HG03108 (cell line): ENCODE measurements around the gene KCNB1.

ENCODE experiments used
- ATAC-seq: cut with Tn5 transposase; IDR thresholded peaks from one replicate; pipeline ENCODE4 v1.9.1; 2021; ENCODE audit warnings: moderate library complexity; ENCODE audit not compliant: unreplicated experiment

Gene KCNB1

DNA sequence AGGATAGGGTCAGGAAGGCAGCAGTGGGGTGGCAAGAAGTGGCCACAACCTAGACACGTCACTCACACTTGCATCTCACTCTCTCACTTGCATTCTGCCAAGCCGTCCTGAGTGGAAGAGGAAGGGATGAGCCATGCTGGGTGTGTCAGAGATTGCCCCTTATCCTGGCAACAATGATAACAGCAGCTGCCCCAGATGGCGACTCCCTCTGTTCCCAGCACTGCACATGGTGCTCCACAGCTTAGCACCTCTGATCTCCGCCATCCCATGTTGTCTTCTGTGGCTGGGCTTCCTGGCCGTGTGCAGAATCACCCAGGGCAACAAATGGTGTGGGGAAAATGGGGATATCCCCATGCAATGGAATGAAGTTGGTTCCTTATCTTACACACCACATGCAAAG is 11.1 kb downstream of the KCNB1 start:
- ATAC-seq, result no peak

DNA sequence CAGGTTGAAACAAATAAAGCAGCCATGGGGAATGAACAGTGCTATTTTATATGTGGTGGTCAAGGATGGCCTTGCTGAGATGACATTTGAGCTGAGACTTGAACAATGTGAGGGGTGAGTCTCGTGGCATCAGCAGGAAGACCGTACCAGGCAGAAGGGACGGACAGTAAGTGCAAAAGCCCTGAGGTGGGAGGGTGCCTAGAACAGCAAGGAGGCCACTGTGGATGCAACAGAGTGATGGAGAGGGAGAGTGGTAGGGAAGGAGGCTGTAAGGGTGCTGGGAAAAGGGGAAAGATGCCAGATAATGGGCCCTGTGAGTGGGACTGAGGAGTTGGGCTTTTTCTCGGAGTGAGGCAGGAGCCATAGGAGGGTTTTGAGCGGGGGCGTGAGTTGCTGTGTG is 11.5 kb downstream of the KCNB1 start:
- ATAC-seq, result no peak

DNA sequence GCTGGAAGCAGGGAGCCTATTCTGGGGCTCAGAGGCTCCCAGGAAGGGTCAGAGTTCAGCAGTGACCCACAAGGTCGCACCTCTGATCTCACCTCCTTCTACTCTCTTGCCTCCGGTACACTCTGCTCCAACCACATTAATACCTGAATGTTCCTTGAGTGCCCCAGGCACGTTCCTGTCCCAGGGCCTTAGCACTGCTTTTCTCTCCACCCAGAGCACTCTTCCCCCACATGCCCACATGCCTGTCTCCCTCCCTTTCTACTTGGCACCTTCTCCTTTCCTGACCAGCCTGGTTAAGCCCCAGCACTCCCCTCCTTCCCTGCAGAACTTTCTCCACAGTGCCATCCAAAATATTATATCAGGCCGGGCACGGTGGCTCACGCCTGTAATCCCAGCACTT is 13.4 kb downstream of the KCNB1 start:
- ATAC-seq, result no peak

DNA sequence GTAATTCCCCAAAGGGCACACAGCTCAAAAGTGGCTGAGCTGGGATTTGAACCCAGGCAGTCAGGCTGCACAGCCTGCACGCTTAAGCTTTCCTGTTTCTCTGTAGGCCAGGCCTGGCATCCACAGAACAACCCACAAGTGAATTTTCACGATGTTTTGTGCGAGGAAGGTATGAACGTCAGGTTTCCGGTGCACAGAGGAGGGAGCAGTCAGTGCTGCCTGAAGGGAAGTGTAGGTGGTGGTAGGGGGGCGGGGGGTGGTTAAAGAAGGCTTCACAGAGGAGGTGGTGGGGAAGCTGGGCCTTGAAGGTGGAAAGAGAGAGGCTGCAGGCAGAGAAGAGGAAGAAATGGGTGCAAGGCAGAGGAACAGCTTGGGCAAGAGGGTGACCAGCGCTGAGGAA is 14.1 kb downstream of the KCNB1 start:
- no peak for ATAC-seq

DNA sequence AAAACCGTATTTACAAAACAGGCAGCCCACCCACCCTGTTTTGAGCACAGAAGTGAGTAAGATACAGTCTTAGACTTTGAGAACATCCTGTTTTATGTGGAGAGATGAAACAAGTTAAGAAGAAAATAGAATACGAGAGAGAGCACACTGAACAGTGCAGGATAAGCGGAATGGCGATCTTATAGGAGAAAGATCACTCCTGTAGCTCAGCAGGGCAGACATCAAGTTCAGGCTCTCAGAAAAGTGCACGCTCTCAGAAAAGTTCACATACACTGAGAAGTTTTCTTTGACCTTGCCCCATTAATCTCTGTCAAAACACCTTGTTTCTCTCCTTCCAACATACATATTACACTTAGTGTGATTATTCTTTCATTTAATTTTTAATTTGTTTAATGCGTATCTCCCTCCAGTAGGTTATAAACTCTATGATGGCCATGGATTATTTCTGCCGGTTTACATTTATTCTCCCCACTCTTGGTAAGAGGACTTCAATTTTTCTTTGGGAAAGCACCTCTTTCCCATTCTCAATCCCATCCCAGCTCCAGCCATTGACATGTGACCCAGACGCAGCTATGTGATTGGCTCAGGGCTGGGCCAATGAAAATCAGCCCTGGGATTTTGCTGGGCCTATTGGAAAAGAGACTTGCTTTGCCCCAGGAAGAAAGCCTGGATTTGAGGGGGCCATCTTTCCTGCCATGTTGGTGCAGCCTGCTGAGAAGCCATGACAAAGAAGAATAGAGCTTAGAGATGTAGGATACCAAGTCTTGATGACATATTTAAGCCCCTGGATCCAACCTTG is 16.2 kb downstream of the KCNB1 start:
- ATAC-seq, result no peak

DNA sequence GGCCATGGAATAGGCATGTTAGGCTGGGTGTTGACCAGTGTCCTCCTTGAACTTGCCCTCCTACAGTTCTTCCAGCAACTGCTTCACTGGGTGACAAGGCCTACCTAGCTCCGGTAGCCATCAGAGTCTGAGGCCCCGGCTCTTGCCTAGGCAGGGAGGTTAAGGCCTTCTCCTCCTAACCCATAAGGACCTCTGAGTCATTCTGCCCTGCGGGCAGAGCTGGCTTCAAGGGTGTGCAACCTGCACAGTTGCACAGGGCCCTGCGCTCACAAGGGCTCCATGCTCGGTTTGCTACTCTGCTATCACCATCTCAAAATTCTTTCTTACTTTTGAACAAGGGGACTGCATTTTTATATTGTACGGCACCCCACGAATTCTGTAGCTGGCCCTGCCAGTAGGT is 17.9 kb downstream of the KCNB1 start:
- ATAC-seq, result no peak

DNA sequence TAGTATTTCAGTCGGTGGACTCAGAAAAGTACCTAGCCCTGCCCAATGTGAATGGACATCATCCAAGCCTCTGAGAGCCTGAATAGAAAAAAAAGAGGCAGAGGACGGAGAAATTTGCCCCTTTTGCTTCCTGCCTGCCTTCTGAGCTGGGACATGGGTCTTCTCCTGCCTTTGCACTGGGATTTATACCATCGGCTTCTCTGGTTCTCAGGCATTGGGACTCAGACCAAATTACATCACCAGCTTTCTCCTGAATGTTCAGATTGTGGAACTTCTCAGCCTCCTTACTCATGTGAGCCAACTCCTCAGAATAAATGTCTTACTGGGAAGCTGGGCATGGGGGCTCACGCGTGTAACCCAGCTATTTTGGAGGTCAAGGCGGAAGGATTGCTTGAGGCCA is 19.8 kb downstream of the KCNB1 start:
- ATAC-seq, result no peak

DNA sequence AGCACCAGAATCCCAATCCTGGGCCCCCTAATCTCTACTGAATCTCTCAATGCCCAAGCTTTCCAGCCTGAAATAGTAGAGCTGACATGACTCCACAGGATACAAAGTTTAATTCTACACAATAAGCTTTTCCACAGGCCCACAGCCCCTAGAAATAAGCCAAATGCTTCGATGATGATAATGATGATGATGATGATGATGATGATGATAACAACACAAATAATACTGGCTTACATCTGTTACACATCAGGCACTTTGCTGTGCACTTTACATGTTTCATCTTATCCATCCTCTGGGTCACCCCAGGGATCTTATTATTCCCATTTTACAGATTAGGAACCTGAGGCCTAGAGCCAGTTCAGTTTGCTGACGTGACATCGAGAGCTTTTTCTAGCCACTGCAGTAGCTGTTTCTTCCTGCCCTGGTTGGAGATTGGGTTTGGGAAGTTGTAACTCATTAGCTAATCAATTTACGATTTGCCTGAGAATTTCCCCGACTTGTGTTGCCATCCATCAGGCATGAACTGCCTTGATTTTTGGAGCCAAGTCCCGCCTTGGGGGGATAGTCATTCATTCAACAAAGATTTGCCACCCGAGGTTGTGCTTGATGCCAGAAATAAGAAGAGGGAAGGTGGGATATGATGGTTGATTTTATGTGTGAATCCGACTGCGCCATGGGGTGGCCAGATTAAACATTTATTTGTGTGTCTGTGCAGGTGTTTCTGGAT is 20.4 kb downstream of the KCNB1 start:
- ATAC-seq, result no peak

DNA sequence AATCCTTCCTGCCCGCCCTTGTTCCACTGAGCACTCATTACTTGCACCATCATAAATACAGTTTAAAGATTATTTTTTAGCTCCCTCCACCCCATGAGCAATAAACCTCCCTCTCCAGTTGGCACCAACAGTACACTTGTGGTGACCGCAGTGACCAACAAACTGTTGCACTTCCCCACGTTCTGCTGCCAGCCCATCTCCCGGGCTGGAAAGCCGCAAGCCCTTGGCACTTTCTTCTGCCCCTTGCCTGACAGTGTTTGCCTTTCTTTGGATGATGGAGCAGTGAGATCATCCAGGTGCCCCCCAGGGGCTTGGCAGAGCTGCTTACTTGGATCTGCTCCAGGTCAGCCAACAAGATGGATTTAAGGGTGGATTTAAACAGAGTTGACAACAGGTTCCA is 21.6 kb downstream of the KCNB1 start:
- no peak for ATAC-seq

DNA sequence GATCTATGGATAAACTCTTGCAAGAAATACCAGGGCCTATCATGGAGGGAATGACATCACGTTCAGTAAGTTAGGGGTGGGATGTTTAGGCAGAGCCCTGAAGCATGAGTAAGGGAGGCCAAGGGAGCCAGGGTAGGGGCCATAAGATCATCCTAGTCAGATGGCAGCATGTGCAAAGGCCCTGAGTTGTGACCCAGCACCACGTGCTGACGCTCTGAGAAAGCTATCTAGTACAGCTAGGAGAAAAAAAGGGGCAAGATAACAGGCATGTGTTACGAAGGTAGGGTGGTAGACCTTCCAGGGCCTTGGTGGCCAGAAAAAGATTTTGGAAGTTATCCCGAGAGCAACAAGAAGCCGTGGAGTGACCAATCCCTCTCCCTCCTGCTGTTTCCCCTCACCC is 22.3 kb downstream of the KCNB1 start:
- ATAC-seq, result no peak

DNA sequence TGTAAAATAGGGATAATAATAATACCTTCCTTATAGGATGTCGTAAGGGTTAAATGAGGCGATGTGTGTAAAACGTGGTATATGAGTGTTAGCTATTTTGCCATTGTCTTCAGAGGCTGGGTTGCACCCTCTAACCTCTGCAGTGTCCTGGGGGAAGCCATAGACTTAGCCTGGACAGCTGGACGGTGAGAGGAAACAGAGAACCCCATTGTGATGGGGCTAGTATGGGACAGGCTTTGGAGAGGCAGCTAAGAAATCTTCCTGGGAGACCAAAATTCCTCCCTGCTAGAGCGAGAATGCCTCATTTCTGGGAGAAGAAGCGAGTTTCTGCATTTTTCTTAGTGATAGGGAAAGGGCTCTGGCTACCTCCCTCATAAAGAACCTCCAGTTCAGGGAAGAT is 22.8 kb downstream of the KCNB1 start:
- no peak for ATAC-seq

DNA sequence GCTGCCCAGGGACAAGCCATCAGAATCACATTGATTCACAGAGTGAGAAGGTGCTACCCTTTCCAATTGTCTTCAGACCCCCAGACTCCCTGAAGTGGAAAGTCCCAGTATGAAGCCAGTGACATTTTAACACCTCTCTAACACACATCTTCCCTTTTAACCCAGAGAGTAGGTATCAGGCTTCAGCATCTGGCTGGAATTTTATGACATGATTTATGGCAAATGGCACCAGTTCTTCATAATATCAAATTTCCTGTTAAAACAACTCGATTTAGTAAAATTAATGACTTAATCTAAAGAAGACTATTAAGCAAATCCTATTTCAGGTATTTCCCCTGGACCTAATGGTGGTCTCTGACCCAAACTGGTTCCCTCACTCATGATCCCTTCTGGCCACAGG is 25.0 kb downstream of the KCNB1 start:
- no peak for ATAC-seq

DNA sequence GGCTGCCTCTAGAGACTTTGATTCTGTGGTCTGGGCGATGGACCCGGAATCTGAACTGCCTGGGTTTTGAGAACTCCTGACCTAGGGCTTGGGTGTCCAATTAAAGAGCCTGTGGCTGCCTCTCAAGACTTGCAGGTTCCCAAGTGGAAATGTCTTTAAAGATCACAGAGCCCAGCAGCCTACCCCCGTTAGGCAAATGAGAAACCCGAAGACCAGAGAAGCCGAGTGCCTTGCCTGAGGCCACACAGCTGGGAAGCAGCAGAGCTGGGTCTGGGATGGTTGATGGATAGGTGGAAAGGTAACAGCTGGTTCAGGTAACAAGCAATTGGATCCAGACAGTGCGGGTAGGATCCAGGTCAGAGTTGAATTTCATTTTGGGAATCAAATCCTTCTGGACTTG is 25.8 kb downstream of the KCNB1 start:
- no peak for ATAC-seq

DNA sequence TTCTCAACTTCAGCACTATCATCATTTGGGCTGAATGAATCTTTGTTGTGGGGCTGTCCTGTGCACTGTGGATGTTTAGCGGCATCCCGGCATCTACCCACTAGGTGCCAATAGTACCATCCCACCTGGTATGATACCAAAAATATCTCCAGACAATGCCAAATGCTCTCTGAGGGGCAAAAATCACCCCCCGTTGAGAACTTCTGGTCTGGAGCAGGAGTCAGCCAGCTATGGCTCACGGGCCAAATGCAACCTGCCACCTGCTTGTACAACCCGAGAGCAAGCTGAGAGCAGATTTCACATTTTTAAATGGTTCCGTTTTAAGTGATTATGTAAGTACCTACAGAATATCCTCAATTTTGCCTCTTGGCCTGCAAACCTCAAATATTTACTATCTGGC is 26.8 kb downstream of the KCNB1 start:
- ATAC-seq, result no peak

DNA sequence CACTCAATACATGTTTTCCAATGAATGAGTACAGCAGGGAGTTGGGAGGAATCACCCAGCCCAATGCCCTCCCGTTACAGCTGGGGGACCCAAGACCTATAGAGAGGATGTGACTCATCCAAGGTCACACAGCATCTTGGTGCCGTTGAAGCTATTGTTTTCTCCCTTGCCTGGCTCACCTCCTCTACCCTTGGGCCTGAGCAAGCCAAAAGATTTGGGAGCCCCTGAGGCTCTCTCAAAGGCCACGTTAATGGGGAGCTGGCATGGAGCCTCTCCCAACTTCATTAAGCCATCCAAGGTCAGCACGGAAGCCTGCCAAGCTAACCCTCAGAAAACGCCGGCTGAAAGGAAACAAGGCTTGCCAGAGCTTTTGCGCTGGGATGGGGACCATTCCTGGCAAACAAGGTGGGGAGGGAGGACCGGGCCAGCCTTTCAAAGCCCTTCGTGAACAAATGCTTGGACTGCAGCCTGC is 30.4 kb downstream of the KCNB1 start:
- no peak for ATAC-seq

DNA sequence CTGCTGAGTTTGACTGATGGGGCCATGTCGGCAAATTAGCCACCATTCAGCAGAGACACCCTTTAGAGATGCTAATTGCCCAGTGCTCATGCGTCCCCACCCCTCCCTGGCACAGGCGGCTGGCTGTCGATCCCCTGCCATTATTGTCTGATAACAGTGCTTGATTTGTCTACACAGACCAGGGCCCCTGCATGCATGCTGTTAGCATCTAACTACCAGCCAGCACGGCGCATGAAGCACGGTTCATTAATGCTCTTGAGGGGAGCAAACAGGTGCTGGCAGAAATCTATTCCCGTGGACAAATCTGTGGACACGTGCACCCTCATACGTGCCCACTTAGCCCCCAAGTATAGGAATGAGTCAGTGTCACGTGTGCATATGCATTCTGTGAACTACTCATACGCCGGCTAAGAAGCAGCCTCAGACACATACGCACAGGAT is 32.2 kb downstream of the KCNB1 start:
- no peak for ATAC-seq

DNA sequence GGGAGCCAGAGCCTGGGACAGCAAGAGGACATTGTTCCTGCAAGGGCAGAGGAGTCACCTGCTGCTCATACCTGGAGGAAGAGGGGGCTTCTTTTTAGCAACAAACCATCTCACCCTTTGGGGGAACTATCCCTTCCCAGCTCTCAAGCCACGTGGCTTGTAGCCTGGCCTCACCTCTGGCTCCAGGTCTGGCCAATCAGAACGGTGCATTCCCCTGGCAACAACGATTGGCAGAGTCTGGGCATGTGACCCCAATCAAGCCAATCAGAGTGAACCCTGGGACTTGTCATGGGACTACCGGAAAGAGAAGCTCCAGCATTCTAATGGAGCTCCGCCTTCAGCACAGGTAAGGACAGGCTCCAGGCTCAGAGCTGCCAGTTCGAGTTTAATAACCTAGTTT is 33.6 kb downstream of the KCNB1 start:
- ATAC-seq, result no peak

DNA sequence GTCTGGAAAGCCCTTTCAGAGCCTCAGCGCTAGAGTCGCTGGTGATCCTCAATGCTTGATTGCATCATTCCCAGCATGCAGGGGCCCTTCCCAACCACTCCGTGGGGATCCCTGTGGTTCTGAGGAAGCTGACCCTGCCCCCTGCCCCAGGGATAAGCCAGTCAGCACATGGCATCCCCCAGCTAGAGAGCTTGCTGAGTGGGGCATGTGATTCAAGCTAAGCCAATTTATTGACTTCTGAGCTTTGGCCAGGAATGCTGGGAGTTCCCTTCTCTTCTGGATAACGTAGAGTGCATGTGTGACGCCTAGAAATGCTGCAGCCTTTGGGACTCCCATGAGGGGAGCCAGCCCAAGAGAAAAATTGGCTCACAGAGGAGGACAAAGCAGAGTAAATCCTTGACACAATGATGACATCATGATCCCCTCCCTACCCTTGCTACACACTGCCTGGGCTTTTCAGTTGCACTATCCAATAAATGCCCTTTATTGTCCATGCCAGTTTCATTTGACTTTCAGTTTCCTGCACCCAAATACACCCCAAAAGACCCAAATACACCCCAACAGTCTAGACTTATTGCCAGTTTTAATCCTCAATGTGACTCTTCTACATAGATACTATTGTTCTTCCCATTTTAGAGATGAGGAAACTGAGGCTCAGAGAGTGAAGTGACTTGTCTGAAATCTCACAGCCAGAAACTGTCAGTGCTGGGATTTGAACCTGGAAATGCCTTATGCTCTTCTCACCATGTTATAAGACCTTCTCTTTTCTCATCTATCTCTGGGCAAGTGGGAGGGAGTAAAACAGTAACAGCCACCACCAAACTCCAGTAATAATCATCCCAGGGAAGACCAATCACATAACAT is 34.3 kb downstream of the KCNB1 start:
- ATAC-seq, result no peak

DNA sequence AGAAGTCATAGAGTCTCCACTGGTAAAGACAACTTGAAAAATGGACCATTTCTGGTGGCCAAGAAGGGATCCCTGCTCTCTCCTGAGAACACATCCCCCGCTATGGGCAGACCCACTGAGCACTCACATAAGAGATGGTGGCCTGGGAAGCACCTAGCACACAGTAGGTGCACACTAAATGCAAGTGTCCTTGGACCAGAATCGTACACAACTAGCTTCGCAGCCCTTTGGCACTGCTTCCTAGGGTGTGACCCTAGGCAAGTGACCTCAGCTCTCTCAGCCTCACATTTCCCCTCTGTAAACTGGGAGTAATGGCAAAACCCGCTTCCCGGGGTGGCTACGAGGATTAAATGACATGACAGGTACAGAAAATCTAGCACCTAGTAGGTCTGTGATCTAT is 35.1 kb downstream of the KCNB1 start:
- ATAC-seq, result no peak

DNA sequence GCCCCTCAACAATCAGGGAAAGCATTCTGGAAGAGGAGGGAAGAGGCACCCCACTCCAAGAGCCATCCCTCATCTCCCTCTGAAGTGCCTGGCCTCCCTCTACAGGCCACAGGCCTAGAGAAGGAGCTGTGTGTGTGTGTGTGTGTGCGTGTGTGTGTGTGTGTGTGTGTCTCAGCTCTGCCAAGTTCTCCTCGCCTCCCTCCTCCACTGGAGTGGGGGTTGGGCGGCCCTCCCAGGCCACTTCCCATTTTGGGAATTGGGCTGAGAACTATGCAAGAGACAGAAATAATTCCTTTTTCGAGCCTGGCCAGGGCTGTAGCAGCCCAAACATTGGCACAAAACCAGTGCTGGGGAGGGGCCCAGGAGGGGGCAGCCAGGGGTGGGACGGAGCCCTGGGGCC is 35.7 kb downstream of the KCNB1 start:
- no peak for ATAC-seq

DNA sequence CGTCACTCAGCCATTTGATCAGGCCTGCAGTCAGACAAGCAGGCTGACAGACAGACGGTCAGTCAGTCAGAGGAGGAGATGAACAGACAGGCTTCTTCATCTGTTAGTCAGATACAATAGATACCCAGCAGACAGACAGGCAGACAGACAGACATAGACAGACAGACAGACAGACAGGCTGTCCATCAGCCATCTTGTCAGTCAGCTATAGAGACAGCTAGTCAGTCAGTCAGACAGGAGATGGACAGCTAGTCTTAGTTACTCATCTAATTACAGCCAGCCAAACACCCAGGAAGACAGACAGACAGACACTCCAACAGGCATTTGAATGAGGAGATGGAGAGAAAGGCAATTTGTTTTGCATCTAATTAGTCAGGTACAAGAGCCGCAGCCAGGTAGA is 36.4 kb downstream of the KCNB1 start:
- no peak for ATAC-seq

DNA sequence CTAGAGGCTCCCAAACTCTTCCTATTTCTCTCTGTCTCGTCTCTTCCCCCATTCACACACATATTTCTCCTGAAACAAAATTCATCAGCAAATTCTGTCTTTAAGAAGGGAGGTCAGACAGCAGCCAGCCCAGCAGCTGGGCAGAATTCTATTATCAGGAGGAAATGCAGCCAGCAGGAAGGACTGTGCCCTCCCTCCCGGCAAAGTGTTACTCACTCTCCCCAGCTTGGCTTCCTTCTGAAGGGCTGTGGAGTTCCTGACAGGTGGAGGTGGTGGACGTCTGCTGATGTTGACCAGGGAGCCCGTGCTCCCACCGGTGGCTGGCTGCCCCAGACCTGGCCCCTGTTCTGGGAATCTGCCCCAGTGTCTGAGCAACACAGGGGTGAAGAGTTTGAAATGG is 37.3 kb downstream of the KCNB1 start:
- no peak for ATAC-seq
